HEK293 (cell line): ENCODE data around the gene COG8.

ENCODE experiments used
- CTCF ChIA-PET: fragments of 350-600 bp; formaldehyde crosslinking; extraction: SDS; loops from one replicate; lab custom pipeline; 2021; ENCODE audit warnings: antibody characterized with exemption; lab: Yijun Ruan, JAX
- POLR2A ChIA-PET: fragments of 300-600 bp; formaldehyde crosslinking; extraction: SDS; loops from one replicate; lab custom pipeline; 2020; ENCODE audit warnings: antibody characterized with exemption, inconsistent platforms; lab: Yijun Ruan, JAX
- H3K27ac ChIP-seq: fragments of 200-500 bp; sonication (Bioruptor generic); 2 replicates; pipeline ENCODE4 v1.5.1; 2014; ENCODE audit warnings: low read depth, low read length, control low read depth, inconsistent platforms; ENCODE audit errors: extremely low read depth
- H3K36me3 ChIP-seq, 2 experiments: fragments of 200-500 bp in 1 of 2; sonication (Bioruptor generic) in 1 of 2; 1 replicate in 1 of 2; 2 replicates in 1 of 2; pipeline ENCODE4 v1.5.1; 2014 to 2017; ENCODE audit warnings: inconsistent platforms in 2 of 2, low read length in 2 of 2; ENCODE audit not compliant: control insufficient read depth in 2 of 2, insufficient read depth in 1 of 2
- H3K4me1 ChIP-seq: fragments of 200-500 bp; sonication (Bioruptor generic); 2 replicates; pipeline ENCODE4 v1.5.1; 2014; ENCODE audit warnings: mild to moderate bottlenecking, low read length, inconsistent platforms; ENCODE audit not compliant: control insufficient read depth, insufficient read depth
- H3K4me3 ChIP-seq: 2 replicates; pipeline ENCODE4 v1.5.1; 2011; ENCODE audit warnings: low read depth, mild to moderate bottlenecking, control low read depth, low read length, moderate library complexity
- H3K9me3 ChIP-seq: fragments of 200-500 bp; sonication (Bioruptor generic); 2 replicates; pipeline ENCODE4 v1.5.1; 2014; ENCODE audit warnings: low read depth, low read length, inconsistent platforms; ENCODE audit not compliant: control insufficient read depth, insufficient read depth
- BCL6B ChIP-seq: fragments of 450-650 bp; formaldehyde crosslinking; IDR thresholded peaks from 2 replicates; pipeline ENCODE4 v1.5.1; 2017; ENCODE audit warnings: missing biosample characterization, missing genetic modification characterization
- GLI2 ChIP-seq: fragments of 450-650 bp; formaldehyde crosslinking; IDR thresholded peaks from 2 replicates; pipeline ENCODE4; 2017; ENCODE audit warnings: missing biosample characterization, missing genetic modification characterization, low read depth, borderline replicate concordance
- GLIS2 ChIP-seq: fragments of 450-650 bp; formaldehyde crosslinking; IDR thresholded peaks from 2 replicates; pipeline ENCODE4 v1.5.1; 2016; ENCODE audit warnings: missing biosample characterization, missing genetic modification characterization
- KLF10 ChIP-seq: fragments of 450-650 bp; IDR thresholded peaks from 2 replicates; pipeline ENCODE4 v1.5.1; 2018; ENCODE audit warnings: missing biosample characterization, mild to moderate bottlenecking, missing genetic modification characterization
- KLF16 ChIP-seq: fragments of 450-650 bp; formaldehyde crosslinking; IDR thresholded peaks from 2 replicates; pipeline ENCODE4 v1.5.1; 2017; ENCODE audit warnings: missing biosample characterization, missing genetic modification characterization
- OVOL3 ChIP-seq: fragments of 450-650 bp; formaldehyde crosslinking; IDR thresholded peaks from 2 replicates; pipeline ENCODE4 v1.5.1; 2016; ENCODE audit warnings: missing biosample characterization, missing genetic modification characterization
- PRDM10 ChIP-seq: fragments of 450-650 bp; formaldehyde crosslinking; IDR thresholded peaks from 2 replicates; pipeline ENCODE4 v1.5.1; 2016; ENCODE audit warnings: missing biosample characterization, missing genetic modification characterization
- REST ChIP-seq: fragments of 450-650 bp; formaldehyde crosslinking; IDR thresholded peaks from 2 replicates; pipeline ENCODE4 v1.5.1; 2016; ENCODE audit warnings: missing biosample characterization, missing genetic modification characterization
- SP2 ChIP-seq: fragments of 450-650 bp; formaldehyde crosslinking; IDR thresholded peaks from 2 replicates; pipeline ENCODE4 v1.5.1; 2016; ENCODE audit warnings: missing biosample characterization, missing genetic modification characterization
- ZBTB20 ChIP-seq: fragments of 450-650 bp; formaldehyde crosslinking; IDR thresholded peaks from 2 replicates; pipeline ENCODE4 v1.5.1; 2016; ENCODE audit warnings: missing biosample characterization, missing genetic modification characterization
- ZBTB44 ChIP-seq: fragments of 450-650 bp; IDR thresholded peaks from 2 replicates; pipeline ENCODE4 v1.5.1; 2018; ENCODE audit warnings: missing biosample characterization, mild to moderate bottlenecking, missing genetic modification characterization
- ZEB2 ChIP-seq: fragments of 450-650 bp; formaldehyde crosslinking; IDR thresholded peaks from 2 replicates; pipeline ENCODE4 v1.5.1; 2016; ENCODE audit warnings: missing biosample characterization, missing genetic modification characterization
- ZFP3 ChIP-seq: fragments of 450-650 bp; formaldehyde crosslinking; IDR thresholded peaks from 2 replicates; pipeline ENCODE4 v1.5.1; 2016; ENCODE audit warnings: low read depth, missing biosample characterization, missing genetic modification characterization
- ZFP41 ChIP-seq: fragments of 450-650 bp; formaldehyde crosslinking; IDR thresholded peaks from 2 replicates; pipeline ENCODE4 v1.5.1; 2016; ENCODE audit warnings: missing biosample characterization, missing genetic modification characterization, borderline replicate concordance
- ZNF169 ChIP-seq: fragments of 450-650 bp; formaldehyde crosslinking; IDR thresholded peaks from 2 replicates; pipeline ENCODE4 v1.5.1; 2016; ENCODE audit warnings: missing biosample characterization, missing genetic modification characterization
- ZNF398 ChIP-seq: fragments of 450-650 bp; formaldehyde crosslinking; IDR thresholded peaks from 2 replicates; pipeline ENCODE4 v1.5.1; 2017; ENCODE audit warnings: missing biosample characterization, missing genetic modification characterization
- ZNF404 ChIP-seq: fragments of 450-650 bp; formaldehyde crosslinking; IDR thresholded peaks from 2 replicates; pipeline ENCODE4 v1.5.1; 2017; ENCODE audit warnings: missing biosample characterization, missing genetic modification characterization
- ZNF548 ChIP-seq: fragments of 450-650 bp; formaldehyde crosslinking; IDR thresholded peaks from 2 replicates; pipeline ENCODE4 v1.5.1; 2016; ENCODE audit warnings: missing biosample characterization, missing genetic modification characterization
- ZNF561 ChIP-seq: fragments of 450-650 bp; IDR thresholded peaks from 2 replicates; pipeline ENCODE4 v1.5.1; 2018; ENCODE audit warnings: missing biosample characterization, missing genetic modification characterization, borderline replicate concordance
- ZNF76 ChIP-seq: fragments of 450-650 bp; formaldehyde crosslinking; IDR thresholded peaks from 2 replicates; pipeline ENCODE4; 2016; ENCODE audit warnings: low read depth, missing biosample characterization, missing genetic modification characterization, borderline replicate concordance
- ZSCAN30 ChIP-seq: fragments of 450-650 bp; IDR thresholded peaks from 2 replicates; pipeline ENCODE4 v1.5.1; 2018; ENCODE audit warnings: missing biosample characterization, mild to moderate bottlenecking, missing genetic modification characterization, moderate library complexity

COG8 gene

GRCh38 chr16:69334696-69335095 lies 4.7 kb downstream of the COG8 start (continued):
- TF ChIP-seq GLI2 (no peak), ZNF561 (no peak), ZEB2 (tag by site-specific recombination) (no peak)
- TF ChIP-seq, all 188 proteins: peak for 0

GRCh38 chr16:69330286-69331109 lies 8.9 kb downstream of the COG8 start, which contains the start of gene PDF:
TSS of gene PDF (minus strand) at chr16:69330588. CDS start at chr16:69330570, 18 bp downstream.
- H3K27ac ChIP-seq, result peak within 1 kb of the TSS; percentile 78
- peak within 1 kb of the TSS; percentile 80 for H3K4me3 ChIP-seq
- H3K36me3 ChIP-seq, result peaks cover 18 to 79% of the 10 kb centered on the region in 2 experiments; a peak in 2 of 3 replicates
- ChIA-PET POLR2A (interaction anchor here (0.6 to 4.9 kb wide), 5 partner anchors 10 to 424 kb away, joined by 3 to 27 read pairs (median 3); partner anchors contain the start of genes COG8, NIP7 and NOB1), CTCF (interaction anchor here (0.9 kb wide), 1 partner anchor 18 kb away, joined by 3 read pairs; no protein-coding TSS in a partner anchor)
- peaks cover 4% of the 10 kb centered on the region; the same call in 1 of the 2 replicates for H3K4me1 ChIP-seq
- no peaks in the 10 kb centered on the region for H3K9me3 ChIP-seq
- peak; percentile 31; the same call in 1 of the 2 replicates for TF ChIP-seq PRDM10 (tag by site-specific recombination)
- peak; percentile 91 for TF ChIP-seq KLF16 (tag by site-specific recombination)
- TF ChIP-seq REST (tag by site-specific recombination), result no peak
- peak; percentile 96 for TF ChIP-seq ZNF398
- no peak for TF ChIP-seq ZNF169 (tag by site-specific recombination)
- TF ChIP-seq ZFP3 (tag by site-specific recombination), result no peak
- TF ChIP-seq ZSCAN30, result peak; percentile 22; the same call in 1 of the 2 replicates
- TF ChIP-seq GLIS2 (tag by site-specific recombination), result peak; percentile 94
- TF ChIP-seq ZNF76 (tag by site-specific recombination), result peak; percentile 91
- TF ChIP-seq ZNF548 (tag by site-specific recombination), result no peak
- peak; percentile 97 for TF ChIP-seq SP2 (tag by site-specific recombination)
- peak; percentile 59; the same call in 1 of the 2 replicates for TF ChIP-seq KLF10 (tag by site-specific recombination)
- TF ChIP-seq ZFP41 (tag by site-specific recombination), result no peak
- 0 out of 2 replicates have a peak, but pooled peaks have one; percentile 25 for TF ChIP-seq ZBTB44 (tag by site-specific recombination)
- TF ChIP-seq OVOL3 (tag by site-specific recombination), result no peak
- no peak for TF ChIP-seq BCL6B
- no peak for TF ChIP-seq ZNF404 (tag by site-specific recombination)
- peak; percentile 99 for TF ChIP-seq ZBTB20 (tag by site-specific recombination)
